SK-N-SH treated with all-trans-retinoic acid at 6 μM for 48 hours (cell line): ENCODE measurements around the gene COX7A1.
"Not testable (repeated sequence)": the region's sequence is repeated elsewhere in the genome, so short reads cannot be mapped to it uniquely, and the experiment has no call there.

Source experiments
- ATAC-seq: fragments of 200-7000 bp; cut with Tn5 transposase; 3 replicates; pipeline ENCODE4 v1.9.1; 2020; ENCODE audit warnings: mild to moderate bottlenecking, moderate library complexity
- ARNTL ChIP-seq: fragments of 450-650 bp; formaldehyde crosslinking; IDR thresholded peaks from 2 replicates; pipeline ENCODE4 v1.5.0; 2020; ENCODE audit warnings: low read depth, mild to moderate bottlenecking, moderate library complexity, borderline replicate concordance
- BACH2 ChIP-seq: fragments of 250-450 bp; sonication (Bioruptor Pico); IDR thresholded peaks from 2 replicates; pipeline ENCODE4 v1.9.0; 2021; ENCODE audit warnings: mild to moderate bottlenecking, borderline replicate concordance
- GLIS3 ChIP-seq: fragments of 250-450 bp; sonication (Bioruptor Pico); IDR thresholded peaks from 2 replicates; pipeline ENCODE4 v1.5.0; 2020; ENCODE audit warnings: mild to moderate bottlenecking, moderate library complexity
- ISL1 ChIP-seq: fragments of 250-450 bp; sonication (Bioruptor Pico); IDR thresholded peaks from 2 replicates; pipeline ENCODE4 v2.1.2; 2022; ENCODE audit warnings: mild to moderate bottlenecking, moderate library complexity
- POU6F1 ChIP-seq: fragments of 250-450 bp; sonication (Bioruptor Pico); IDR thresholded peaks from 2 replicates; pipeline ENCODE4 v1.8.0; 2021; ENCODE audit warnings: low read depth, mild to moderate bottlenecking, moderate library complexity, borderline replicate concordance
- RARB ChIP-seq: fragments of 250-450 bp; sonication (Bioruptor Pico); IDR thresholded peaks from 2 replicates; pipeline ENCODE4 v1.8.0; 2021; ENCODE audit warnings: mild to moderate bottlenecking, moderate library complexity
- SNAI2 ChIP-seq: fragments of 250-450 bp; sonication (Bioruptor Pico); IDR thresholded peaks from 2 replicates; pipeline ENCODE4 v1.5.0; 2020; ENCODE audit warnings: mild to moderate bottlenecking, moderate library complexity
- TCF4 ChIP-seq: fragments of 250-450 bp; sonication (Bioruptor Pico); IDR thresholded peaks from 2 replicates; pipeline ENCODE4 v1.8.0; 2021; ENCODE audit warnings: mild to moderate bottlenecking, moderate library complexity, borderline replicate concordance
- TOX ChIP-seq: fragments of 250-450 bp; sonication (Bioruptor Pico); IDR thresholded peaks from 2 replicates; pipeline ENCODE4 v1.8.0; 2021; ENCODE audit warnings: mild to moderate bottlenecking, moderate library complexity, borderline replicate concordance
- ZC3H10 ChIP-seq: fragments of 250-450 bp; sonication (Bioruptor Pico); IDR thresholded peaks from 2 replicates; pipeline ENCODE4 v1.5.1; 2021; ENCODE audit warnings: mild to moderate bottlenecking, moderate library complexity
- ZFP30 ChIP-seq: fragments of 450-650 bp; formaldehyde crosslinking; IDR thresholded peaks from 2 replicates; pipeline ENCODE4 v1.5.0; 2022; ENCODE audit warnings: mild to moderate bottlenecking, moderate library complexity
- ZNF565 ChIP-seq: fragments of 450-650 bp; formaldehyde crosslinking; conservative IDR thresholded peaks from 2 replicates; pipeline ENCODE4 v1.5.0; 2020; ENCODE audit warnings: low read depth, mild to moderate bottlenecking, moderate library complexity
- ZNF70 ChIP-seq: fragments of 450-650 bp; formaldehyde crosslinking; IDR thresholded peaks from 2 replicates; pipeline ENCODE4 v1.5.0; 2020; ENCODE audit warnings: mild to moderate bottlenecking, moderate library complexity
- TF ChIP-seq, protein P1 (sequence below): fragments of 250-450 bp; sonication (Bioruptor Pico); IDR thresholded peaks from 2 replicates; pipeline ENCODE4 v1.5.0; 2020; ENCODE audit warnings: mild to moderate bottlenecking, moderate library complexity

COX7A1 gene

GRCh38 chr19:36139120-36139472 lies 13.2 kb downstream of the COX7A1 start:
- no peak for ATAC-seq
- no peak for TF ChIP-seq SNAI2
- TF ChIP-seq ARNTL (CRISPR knock-in tag), result no peak
- no peak for TF ChIP-seq ZC3H10 (CRISPR knock-in tag)
- no peak for TF ChIP-seq ISL1
- TF ChIP-seq POU6F1 (CRISPR knock-in tag), result no peak

DNA sequence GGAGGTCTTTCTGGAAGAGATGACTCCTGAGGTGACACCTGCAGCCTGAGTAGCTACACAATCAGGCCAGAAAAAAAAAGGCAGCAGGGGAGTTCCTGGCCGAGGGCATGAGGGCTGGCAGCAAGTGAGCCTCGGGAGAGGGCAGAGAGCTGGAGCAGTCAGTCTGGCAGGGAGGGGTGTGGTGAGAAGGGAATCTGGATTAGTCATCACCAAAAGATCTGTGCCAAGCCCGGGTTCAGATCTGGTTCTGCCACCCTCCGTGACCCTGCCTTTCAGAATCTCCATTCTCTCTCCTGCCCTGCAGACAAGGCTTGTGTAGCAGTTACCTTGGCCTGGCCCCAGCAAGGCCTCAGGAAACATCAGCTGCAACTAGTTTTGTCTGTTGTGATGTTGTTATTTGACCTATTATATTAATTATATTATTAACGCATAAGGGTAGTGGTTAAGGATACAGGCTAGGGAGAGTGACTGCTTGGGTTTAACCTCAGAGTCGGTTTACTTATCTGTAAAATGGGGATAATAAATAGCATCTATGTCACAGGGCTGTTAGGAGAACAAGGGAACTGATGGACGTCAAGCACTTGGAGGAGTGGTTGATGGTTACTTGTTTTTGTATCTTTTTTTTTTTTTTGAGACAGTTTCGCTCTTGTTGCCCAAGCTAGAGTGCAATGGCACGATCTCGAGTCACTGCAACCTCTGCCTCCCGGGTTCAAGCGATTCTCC lies 15.1 kb downstream of the COX7A1 start:
- peak; percentile 45 for ATAC-seq
- TF ChIP-seq ZFP30 (CRISPR knock-in tag) (no peak), SNAI2 (no peak), ZC3H10 (CRISPR knock-in tag) (no peak), ZNF565 (CRISPR knock-in tag) (no peak), ISL1 (0 out of 2 replicates have a peak, but pooled peaks have one; percentile 15), BACH2 (no peak)

- not testable (repeated sequence) for ATAC-seq
These were observed 17.4 kb downstream of the COX7A1 start for GRCh38 chr19:36134867-36135266.

GRCh38 chr19:36131221-36131620 lies 21.0 kb downstream of the COX7A1 start:
- ATAC-seq, result not testable (repeated sequence)

- TF ChIP-seq RARB (CRISPR knock-in tag) (no peak), SNAI2 (no peak)
- TF ChIP-seq, all 23 proteins: peak for 0
- ATAC-seq, result peak; percentile 10
These were observed 23.9 kb downstream of the COX7A1 start for GRCh38 chr19:36128392-36128736.

DNA sequence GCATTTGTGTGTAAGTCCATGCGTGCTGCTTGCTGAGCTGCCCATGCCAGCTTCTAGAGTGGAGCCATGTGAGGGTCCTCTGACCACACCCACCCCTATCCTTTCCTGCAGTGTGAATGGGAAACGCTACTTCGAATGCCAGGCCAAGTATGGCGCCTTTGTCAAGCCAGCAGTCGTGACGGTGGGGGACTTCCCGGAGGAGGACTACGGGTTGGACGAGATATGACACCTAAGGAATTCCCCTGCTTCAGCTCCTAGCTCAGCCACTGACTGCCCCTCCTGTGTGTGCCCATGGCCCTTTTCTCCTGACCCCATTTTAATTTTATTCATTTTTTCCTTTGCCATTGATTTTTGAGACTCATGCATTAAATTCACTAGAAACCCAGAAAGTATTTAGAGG lies 26.7 kb downstream of the COX7A1 start:
- no peak for ATAC-seq

More for the DNA sequence above, 26.7 kb downstream of the COX7A1 start:
- TF ChIP-seq POU6F1 (CRISPR knock-in tag) (no peak), TCF4 (CRISPR knock-in tag) (no peak), ZNF70 (CRISPR knock-in tag) (no peak), GLIS3 (CRISPR knock-in tag) (no peak), TOX (CRISPR knock-in tag) (no peak), ZC3H10 (CRISPR knock-in tag) (no peak), ARNTL (CRISPR knock-in tag) (no peak), SNAI2 (no peak)
- TF ChIP-seq, protein P1, sequence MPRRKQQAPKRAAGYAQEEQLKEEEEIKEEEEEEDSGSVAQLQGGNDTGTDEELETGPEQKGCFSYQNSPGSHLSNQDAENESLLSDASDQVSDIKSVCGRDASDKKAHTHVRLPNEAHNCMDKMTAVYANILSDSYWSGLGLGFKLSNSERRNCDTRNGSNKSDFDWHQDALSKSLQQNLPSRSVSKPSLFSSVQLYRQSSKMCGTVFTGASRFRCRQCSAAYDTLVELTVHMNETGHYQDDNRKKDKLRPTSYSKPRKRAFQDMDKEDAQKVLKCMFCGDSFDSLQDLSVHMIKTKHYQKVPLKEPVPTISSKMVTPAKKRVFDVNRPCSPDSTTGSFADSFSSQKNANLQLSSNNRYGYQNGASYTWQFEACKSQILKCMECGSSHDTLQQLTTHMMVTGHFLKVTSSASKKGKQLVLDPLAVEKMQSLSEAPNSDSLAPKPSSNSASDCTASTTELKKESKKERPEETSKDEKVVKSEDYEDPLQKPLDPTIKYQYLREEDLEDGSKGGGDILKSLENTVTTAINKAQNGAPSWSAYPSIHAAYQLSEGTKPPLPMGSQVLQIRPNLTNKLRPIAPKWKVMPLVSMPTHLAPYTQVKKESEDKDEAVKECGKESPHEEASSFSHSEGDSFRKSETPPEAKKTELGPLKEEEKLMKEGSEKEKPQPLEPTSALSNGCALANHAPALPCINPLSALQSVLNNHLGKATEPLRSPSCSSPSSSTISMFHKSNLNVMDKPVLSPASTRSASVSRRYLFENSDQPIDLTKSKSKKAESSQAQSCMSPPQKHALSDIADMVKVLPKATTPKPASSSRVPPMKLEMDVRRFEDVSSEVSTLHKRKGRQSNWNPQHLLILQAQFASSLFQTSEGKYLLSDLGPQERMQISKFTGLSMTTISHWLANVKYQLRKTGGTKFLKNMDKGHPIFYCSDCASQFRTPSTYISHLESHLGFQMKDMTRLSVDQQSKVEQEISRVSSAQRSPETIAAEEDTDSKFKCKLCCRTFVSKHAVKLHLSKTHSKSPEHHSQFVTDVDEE, result no peak
